HepG2 (cell line): ENCODE data around the gene BYSL. TPM values are rescaled to one million over a fixed set of nuclear protein-coding genes. Genes with fewer than 3 reads are reported as not detected.

Source experiments
- ATAC-seq: fragments of 200-7000 bp; cut with Tn5 transposase; 3 replicates; pipeline ENCODE4 v1.9.1; 2020; ENCODE audit warnings: mild to moderate bottlenecking, moderate library complexity
- BruUV-seq: library from RNA; stranded (reverse); fragments of 400-500 nt; replicated peaks from 2 replicates; lab custom pipeline; 2021; lab: Mats Ljungman, UMichigan
- CTCF ChIA-PET: fragments of 300-600 bp; formaldehyde crosslinking; extraction: SDS; loops from one replicate; lab custom pipeline; 2021; ENCODE audit warnings: low total read pairs, inconsistent platforms, low intra/inter-chr PET ratio; lab: Yijun Ruan, JAX
- POLR2A ChIA-PET: fragments of 350-600 bp; sonication (Branson Sonifier 250); formaldehyde crosslinking; loops from one replicate; lab custom pipeline; 2020; ENCODE audit warnings: antibody characterized with exemption, inconsistent platforms; lab: Yijun Ruan, JAX
- DNase-seq: peaks from one replicate; pipeline ENCODE4 v3.0.0-alpha.2; 2015; ENCODE audit warnings: low spot score
- FAIRE-seq: peaks from 3 replicates; lab custom pipeline; 2011; peaks lifted over from hg19 to GRCh38; lab: Jason Lieb, UNC
- H2AFZ ChIP-seq: one replicate; pipeline ENCODE4 v1.6.1; 2011; ENCODE audit warnings: low read length, inconsistent platforms
- H3K27ac ChIP-seq: fragments of 300-600 bp; 3 replicates; pipeline ENCODE4 v1.8.0; 2011; ENCODE audit warnings: mixed run types, mild to moderate bottlenecking, mixed read lengths, low read length, inconsistent platforms; ENCODE audit not compliant: insufficient read depth; ENCODE audit errors: extremely low read length
- H3K27me3 ChIP-seq, 2 experiments: fragments of 200-600 bp in 1 of 2; 2 replicates in 1 of 2; 3 replicates in 1 of 2; pipeline versions ENCODE4 v1.6.0 to v1.8.0; 2011; ENCODE audit warnings: low read length in 2 of 2, mild to moderate bottlenecking in 2 of 2, moderate library complexity in 2 of 2, inconsistent platforms in 1 of 2; ENCODE audit not compliant: insufficient read depth in 2 of 2, control insufficient read depth in 1 of 2
- H3K36me3 ChIP-seq, 2 experiments: fragments of 200-600 bp in 1 of 2; replicated peaks in 1 of 2; 2 replicates in 1 of 2; 3 replicates in 1 of 2; pipeline versions ENCODE4 v1.5.1 to v1.8.0; 2011; ENCODE audit warnings: low read length in 2 of 2, inconsistent platforms in 1 of 2; ENCODE audit not compliant: insufficient read depth in 2 of 2, control insufficient read depth in 1 of 2
- H3K4me1 ChIP-seq: 2 replicates; pipeline ENCODE4 v1.5.1; 2012; ENCODE audit warnings: low read length, inconsistent platforms; ENCODE audit not compliant: insufficient read depth
- H3K4me2 ChIP-seq: 2 replicates; pipeline ENCODE4 v1.6.0; 2011; ENCODE audit warnings: low read depth, low read length, inconsistent platforms
- H3K4me3 ChIP-seq, 3 experiments: fragments of 200-600 bp in 1 of 3; sonication (generic), shearing (Covaris generic) in 1 of 3; replicated peaks in 1 of 3; 2 replicates each; pipeline ENCODE4 v1.5.1; 2011 to 2016; ENCODE audit warnings: low read length in 3 of 3, inconsistent platforms in 2 of 3, low read depth in 2 of 3, mild to moderate bottlenecking in 2 of 3, control low read depth in 1 of 3, mixed read lengths in 1 of 3; ENCODE audit not compliant: insufficient read depth in 1 of 3
- H3K79me2 ChIP-seq: one replicate; pipeline ENCODE4 v1.6.1; 2011; ENCODE audit warnings: low read length, inconsistent platforms; ENCODE audit not compliant: insufficient read depth
- H3K9ac ChIP-seq: 2 replicates; pipeline ENCODE4 v1.6.0; 2011; ENCODE audit warnings: mild to moderate bottlenecking, low read depth, low read length, inconsistent platforms; ENCODE audit not compliant: insufficient read depth
- H3K9me3 ChIP-seq: 2 replicates; pipeline ENCODE4 v1.5.1; 2012; ENCODE audit warnings: mild to moderate bottlenecking, low read length
- H4K20me1 ChIP-seq: 2 replicates; pipeline ENCODE4 v1.6.0; 2011; ENCODE audit warnings: inconsistent platforms, mild to moderate bottlenecking, low read length, moderate library complexity; ENCODE audit not compliant: insufficient read depth
- MAF1 ChIP-seq: sonication (generic); formaldehyde crosslinking; IDR thresholded peaks from 2 replicates; pipeline ENCODE4 v1.5.0; 2020; ENCODE audit warnings: missing genetic modification reagents, borderline replicate concordance
- NFYB ChIP-seq: sonication (generic); formaldehyde crosslinking; IDR thresholded peaks from 2 replicates; pipeline ENCODE4 v1.4.0; 2020; ENCODE audit warnings: missing genetic modification reagents
- RBAK ChIP-seq: sonication (generic); formaldehyde crosslinking; IDR thresholded peaks from 2 replicates; pipeline ENCODE4 v1.5.1; 2020; ENCODE audit warnings: mild to moderate bottlenecking, missing genetic modification reagents
- ZHX1 ChIP-seq: sonication (generic); formaldehyde crosslinking; IDR thresholded peaks from 2 replicates; pipeline ENCODE4 v1.8.1; 2022; ENCODE audit warnings: low read depth, mild to moderate bottlenecking, missing genetic modification reagents
- ZNF280B ChIP-seq: sonication (generic); formaldehyde crosslinking; IDR thresholded peaks from 2 replicates; pipeline ENCODE4 v1.5.0; 2020; ENCODE audit warnings: missing genetic modification reagents, mild to moderate bottlenecking, borderline replicate concordance
- WGBS: methylation state at CpG from one replicate; pipeline ENCODE4 v1.1.6; 2017; ENCODE audit warnings: low lambda C conversion rate; 5-methylcytosine and 5-hydroxymethylcytosine counted together
- in situ Hi-C: cut with HindIII; loops from 2 replicates; pipeline ENCODE4 v1.10.0; 2017; ENCODE audit warnings: low pct_unique_long_range_greater_than_20kb; ENCODE audit not compliant: extremely low pct_ligation_motif_present
- intact Hi-C: fragments of 100-400 bp; cut with micrococcal nuclease; formaldehyde crosslinking; loops from one replicate; pipeline ENCODE4 v1.10.0; 2022; ENCODE audit not compliant: unreplicated experiment
- polyA plus RNA-seq, 8 experiments: library from polyadenylated mRNA; depleted of rRNA in 3 of 8; stranded (reverse) in 7 of 8; unstranded in 1 of 8; fragments of >200 nt; fragmentation: Illumina TruSeq in 4 of 8; extraction: Trizol in 4 of 8; gene quantifications; 2 replicates each; pipeline versions ENCODE4 v1.2.1 to v1.2.3, GENCODE V29; 2011 to 2016; ENCODE audit warnings: low read depth in 4 of 8, missing spikeins in 1 of 8, mixed read lengths in 1 of 8; ENCODE audit not compliant: insufficient read depth in 1 of 8
- total RNA-seq, 5 experiments: library from RNA; depleted of rRNA; stranded (reverse); fragments of >200 nt; fragmentation: Illumina TruSeq; extraction: Trizol; gene quantifications; 2 replicates each; pipeline ENCODE4 v1.2.3, GENCODE V29; 2016; ENCODE audit warnings: low read depth in 1 of 5

The BYSL gene
- total and polyA plus RNA-seq, 2 of the 13 experiments (the other 11 are each of a cell fraction or from before 2014, with no cell fraction given), result 27.9 to 28.6 TPM

- TF ChIP-seq RBAK (CRISPR knock-in tag), result no peak
- TF ChIP-seq ZHX1, result no peak
- TF ChIP-seq MAF1 (CRISPR knock-in tag), result no peak
These were observed 17.4 kb downstream of the BYSL start (continued) for GRCh38 chr6:41938590-41939175.

GRCh38 chr6:41939176-41939847, 18.0 kb downstream of the BYSL start:
- POLR2A ChIA-PET, result interaction anchor here (1.4 kb wide), 1 partner anchor 18 kb away, joined by 5 read pairs; the partner anchor contains the start of genes BYSL and MED20
- peaks cover 2 to 11% of the 10 kb centered on the region in 2 experiments; a peak in 3 of 5 replicates for H3K36me3 ChIP-seq
- H3K4me3 ChIP-seq, result no peak overlapping the region
- BruUV-seq, result no TSS peak
- in situ Hi-C loops (loop anchor here (5.0 kb wide), 1 partner anchor 103 kb away; no protein-coding TSS in a partner anchor), intact Hi-C loops (loop anchor here (5.0 kb wide), 1 partner anchor 157 kb away; the partner anchor contains the start of gene PRICKLE4)
- no peaks in the 10 kb centered on the region for H3K9me3 ChIP-seq
- no peak overlapping the region for H2AFZ ChIP-seq
- no peak overlapping the region for H3K9ac ChIP-seq
- no peak for ATAC-seq
- peaks cover 7% of the 10 kb centered on the region; the same call in 1 of the 2 replicates for H4K20me1 ChIP-seq
- 72% methylated on average over 11 of the region's 11 CpGs for WGBS
- peaks cover 39% of the 10 kb centered on the region for H3K4me1 ChIP-seq
- TF ChIP-seq ZNF280B, result no peak
- peak; percentile 30; the same call in 1 of the 2 replicates for TF ChIP-seq NFYB
- TF ChIP-seq, all 625 proteins: peak for 1
- no peaks in the 10 kb centered on the region for H3K79me2 ChIP-seq
- H3K27ac ChIP-seq, result no peak overlapping the region
- H3K4me2 ChIP-seq, result no peak overlapping the region
- no peaks in the 10 kb centered on the region for H3K27me3 ChIP-seq
- FAIRE-seq (no peak), DNase-seq (no peak)
- CTCF ChIA-PET, result interaction anchor here (1.6 kb wide), 1 partner anchor 105 kb away, joined by 5 read pairs; no protein-coding TSS in a partner anchor
